Measurements from ENCODE around the gene CNFN.

CNFN gene, protein sequence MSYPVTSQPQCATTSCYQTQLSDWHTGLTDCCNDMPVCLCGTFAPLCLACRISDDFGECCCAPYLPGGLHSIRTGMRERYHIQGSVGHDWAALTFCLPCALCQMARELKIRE

DNA sequence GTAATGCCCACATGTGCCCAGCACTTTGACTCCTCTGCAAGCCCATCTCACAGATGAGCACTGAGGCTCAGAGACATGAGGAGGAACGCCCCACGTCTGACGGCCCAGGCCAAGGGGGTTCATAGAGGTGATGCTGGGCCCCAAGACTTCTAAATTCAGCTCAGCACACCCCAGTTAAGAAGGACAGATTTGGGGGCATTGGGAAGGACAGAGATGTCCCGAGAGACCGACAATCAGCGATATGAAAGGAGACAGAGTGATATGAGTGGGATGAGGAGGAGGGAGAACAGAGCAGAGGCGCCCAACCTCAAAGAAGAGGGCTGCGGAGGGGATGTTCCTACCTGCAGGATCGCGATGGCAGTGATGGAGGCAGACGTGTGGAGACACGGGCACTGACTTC lies at the start of gene CNFN:
Gene CNFN (minus strand): TSS at position 399 of the 400 bp plus-strand sequence. CDS start 1,260 bp downstream, outside the sequence.
- no peak for DNase-seq

DNA sequence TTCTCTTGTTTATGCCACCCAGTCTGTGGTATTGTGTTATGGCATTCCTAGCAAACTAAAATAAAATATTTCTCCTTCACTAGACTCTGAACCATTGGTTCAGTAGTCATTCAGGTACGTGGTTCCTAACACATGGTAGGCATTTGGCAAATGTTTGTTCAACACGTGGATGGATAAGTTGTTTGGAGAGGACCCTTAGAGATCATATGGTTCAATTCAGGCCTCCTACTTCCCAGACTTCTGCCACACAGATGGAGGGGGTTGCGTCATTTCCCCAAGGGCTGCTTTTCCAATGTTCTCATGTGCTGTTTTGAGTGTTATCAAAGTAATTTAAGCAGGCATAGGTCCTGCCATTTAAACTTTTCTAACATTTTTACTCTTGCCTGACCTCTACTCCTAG lies 45.9 kb upstream of the CNFN start:
- DNase-seq, result no peak

DNA sequence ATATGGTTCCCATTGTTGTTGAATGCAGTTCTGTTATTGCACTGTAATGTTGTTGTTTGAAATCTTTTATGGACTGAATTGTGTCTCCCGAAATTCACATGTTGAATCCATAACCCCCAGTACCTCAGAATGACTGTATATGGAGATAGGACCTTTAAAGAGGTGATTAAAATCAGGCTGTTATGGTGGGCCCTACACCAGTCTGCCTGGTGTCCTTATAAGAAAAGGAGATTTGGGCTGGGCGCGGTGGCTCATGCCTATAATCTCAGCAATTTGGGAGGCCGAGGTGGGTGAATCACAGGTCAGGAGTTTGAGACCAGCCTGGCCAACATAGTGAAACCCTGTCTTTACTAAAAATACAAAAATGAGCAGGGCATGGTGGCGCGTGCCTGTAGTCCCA lies 45.2 kb upstream of the CNFN start:
- DNase-seq, result no peak

DNA sequence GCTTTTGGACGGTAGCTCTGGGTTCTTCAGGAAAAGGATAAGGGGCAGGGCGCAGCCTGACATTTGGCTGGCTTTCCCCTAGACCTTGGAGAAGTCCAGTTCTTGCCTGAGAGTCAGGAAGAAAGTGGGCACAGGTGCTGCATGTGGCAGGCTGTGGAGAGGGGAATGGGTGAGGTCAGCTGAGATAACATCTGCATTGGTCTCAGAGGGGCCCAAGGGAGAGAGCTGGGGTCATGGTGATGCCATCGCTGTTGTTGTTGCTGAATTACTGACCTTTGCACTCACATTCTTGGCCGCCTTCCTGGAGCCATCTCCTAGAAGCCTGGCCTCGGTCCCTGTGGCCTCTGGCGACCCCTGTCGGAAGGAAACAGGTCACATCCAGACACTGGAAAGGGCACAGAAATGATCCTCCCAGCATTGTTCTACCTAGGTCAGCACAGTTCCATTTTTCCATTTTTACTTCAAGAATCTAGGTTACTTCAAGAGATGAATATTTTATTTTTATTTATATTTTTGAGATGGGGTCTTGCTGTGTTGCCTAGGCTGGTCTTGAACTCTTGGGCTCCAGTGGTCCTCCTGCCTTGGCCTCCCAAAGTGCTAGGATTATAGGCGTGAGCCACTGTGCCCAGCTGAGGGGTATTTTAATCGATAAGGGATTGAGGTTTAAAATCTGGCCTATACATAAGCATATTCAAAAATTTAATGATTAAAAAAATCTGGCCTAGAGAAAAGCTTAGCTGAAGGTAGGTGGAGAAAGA lies 43.6 kb upstream of the CNFN start:
- DNase-seq, result peak; percentile 73

DNA sequence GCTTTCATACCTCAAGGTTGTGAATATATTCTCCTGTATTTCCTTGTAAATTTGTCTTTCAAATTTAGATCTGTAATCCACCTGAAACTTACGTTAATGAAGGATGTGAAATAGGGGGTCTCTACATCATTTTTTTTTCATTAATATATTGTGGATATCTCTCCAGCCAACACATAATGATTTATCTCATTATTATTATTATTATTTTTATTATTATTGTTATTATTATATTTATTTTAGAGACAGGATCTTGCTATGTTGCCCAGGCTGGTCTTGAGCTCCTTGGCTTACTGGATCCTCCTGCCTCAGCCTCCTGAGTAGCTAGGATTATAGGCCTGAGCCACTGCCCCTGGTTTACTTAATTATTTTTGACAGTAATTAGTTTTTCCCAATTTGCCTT lies 41.4 kb upstream of the CNFN start:
- no peak for DNase-seq

DNA sequence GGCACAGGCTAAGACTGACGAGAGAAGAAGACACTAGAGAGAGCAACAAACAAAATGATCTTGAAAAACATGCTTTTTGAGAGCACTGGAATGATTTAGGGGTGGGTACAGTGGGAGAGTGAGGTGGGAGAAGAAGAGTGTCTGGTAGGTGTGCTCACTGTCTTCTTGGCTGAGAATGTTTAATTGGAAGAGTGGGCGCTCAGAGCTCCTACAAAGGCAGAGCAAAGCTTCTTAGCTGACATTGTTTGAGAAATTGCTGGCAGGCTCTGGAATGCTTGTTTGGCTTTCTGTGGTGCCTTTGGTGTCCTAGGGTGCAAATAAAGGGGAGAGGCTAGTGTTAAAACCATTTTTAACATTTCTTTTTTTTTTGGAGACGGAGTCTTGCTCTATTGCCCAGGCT lies 38.6 kb upstream of the CNFN start:
- DNase-seq, result no peak

DNA sequence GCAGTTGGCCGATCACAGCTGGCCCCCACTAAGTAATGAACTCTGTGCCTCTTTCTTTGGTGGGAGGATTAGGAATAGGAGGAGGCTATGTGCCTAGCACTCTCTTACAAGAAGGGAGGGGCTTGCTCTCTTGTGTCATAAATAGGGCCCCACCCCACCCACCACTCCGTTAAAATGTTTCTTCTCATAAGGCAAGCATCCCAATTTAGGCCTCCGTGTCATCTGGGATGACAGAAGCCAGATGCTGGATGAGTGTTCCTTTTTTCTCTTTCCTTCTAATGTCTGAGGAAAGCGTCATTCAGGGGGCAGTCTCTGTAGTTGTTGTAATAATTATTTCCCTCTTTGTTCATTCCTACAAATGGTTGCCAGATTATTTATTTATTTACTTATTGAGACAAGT lies 37.2 kb upstream of the CNFN start, which contains the start of gene LIPE:
Gene LIPE (minus strand): TSS at position 76 of the 400 bp plus-strand sequence. CDS start 239 bp downstream, outside the sequence.
- DNase-seq, result no peak

DNA sequence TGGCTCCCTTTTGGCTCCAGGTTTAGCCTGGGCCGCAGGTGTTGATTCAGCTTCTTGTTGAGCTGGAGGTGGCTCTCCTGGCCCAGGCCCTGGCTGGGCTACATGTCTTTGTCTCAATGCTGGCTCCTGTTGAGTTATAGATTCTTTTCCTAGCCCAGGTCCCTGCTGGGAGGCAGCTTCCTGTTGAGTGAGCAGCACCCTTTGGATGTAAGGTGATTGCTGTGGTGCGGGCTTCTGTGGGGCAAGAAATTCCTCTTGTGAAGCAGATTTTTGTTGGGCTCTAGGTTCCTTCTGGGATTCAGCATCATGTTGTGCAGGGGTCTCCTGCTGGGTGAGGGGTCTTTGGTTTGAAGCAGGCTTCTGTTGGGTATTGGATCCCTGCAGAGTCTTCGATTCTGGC lies 36.5 kb upstream of the CNFN start:
- DNase-seq, result no peak

DNA sequence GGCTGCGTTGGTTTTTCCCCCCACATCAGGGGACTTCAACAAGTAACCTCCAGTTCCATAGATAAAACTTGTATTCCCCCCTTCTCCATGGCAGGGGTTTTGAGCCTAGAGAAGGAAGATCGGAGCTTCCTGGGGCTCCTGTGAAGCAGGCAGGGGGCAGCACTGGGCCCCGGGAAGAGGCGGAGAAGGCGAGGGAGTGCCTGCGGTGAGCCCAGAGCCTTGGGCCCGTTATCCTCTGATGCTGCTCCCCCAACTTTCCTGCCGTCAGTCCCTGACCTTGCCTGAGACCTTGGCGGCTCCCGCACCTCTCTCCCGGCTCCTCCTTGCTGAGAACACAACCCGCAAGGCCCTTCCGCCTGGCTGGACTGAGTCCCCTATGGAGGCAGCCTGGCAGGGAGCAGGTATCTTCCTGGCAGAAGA lies 34.6 kb upstream of the CNFN start:
- no peak for DNase-seq

DNA sequence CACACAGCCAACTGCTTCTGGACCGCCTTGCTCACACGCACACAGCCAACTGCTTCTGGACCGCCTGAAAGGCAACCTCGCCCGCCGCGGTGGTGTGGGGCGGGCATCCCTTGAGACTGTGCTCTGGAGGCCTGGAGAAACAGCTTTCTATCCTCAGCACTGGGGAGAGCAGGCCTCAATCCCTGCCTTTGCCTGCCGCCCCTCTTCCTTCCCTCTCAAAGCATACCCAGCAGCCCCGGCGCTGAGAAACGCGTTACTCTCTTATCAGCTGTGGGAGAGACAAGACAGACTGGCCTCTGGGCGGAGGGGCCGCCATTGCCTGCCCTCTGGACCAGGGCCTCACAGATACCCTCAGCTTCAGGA lies 34.2 kb upstream of the CNFN start:
- no peak for DNase-seq

DNA sequence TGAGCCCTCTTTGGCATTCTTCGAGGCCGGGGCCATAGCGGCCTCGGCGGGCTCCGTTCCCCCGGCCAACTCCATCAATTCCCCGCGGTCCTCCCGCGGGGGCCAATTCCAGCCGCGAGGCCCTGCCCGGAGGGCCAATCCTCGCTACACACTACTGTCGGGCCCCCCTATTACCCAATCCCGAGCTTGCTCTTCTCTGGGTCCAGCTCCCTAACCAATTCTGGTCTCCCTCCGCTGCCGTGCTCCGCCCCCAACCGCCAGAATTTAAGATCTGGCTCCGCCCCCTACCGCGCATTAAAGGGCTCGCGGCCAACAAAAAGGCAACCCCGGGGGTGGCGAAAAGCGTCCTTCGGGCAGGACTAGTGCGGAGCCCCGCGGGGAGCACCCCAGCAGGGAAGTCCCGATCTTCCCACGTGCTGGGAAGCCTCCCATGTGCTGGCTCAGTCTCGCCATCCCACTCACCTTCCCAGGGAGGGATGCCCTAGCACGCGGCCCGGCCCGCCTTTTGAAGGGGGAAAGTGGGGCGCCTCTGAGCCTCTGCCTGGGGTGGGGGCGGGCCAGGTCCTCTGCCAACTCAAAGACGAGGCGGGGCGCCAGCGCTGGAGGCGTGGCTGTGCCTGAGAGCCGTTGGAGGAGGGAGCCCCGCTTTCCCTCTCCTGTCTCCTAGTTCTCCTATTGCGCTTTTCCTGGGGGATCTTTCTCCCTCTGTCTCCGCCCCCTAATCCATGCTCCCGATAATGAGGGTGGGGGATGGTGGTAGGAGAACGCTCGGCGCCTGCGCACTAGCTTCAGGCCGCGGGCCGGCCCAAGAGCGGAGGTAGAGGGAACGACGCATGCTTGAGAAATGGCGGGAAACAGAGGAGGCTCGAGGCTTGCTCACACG lies 33.6 kb upstream of the CNFN start:
- DNase-seq, result peak; percentile 96

DNA sequence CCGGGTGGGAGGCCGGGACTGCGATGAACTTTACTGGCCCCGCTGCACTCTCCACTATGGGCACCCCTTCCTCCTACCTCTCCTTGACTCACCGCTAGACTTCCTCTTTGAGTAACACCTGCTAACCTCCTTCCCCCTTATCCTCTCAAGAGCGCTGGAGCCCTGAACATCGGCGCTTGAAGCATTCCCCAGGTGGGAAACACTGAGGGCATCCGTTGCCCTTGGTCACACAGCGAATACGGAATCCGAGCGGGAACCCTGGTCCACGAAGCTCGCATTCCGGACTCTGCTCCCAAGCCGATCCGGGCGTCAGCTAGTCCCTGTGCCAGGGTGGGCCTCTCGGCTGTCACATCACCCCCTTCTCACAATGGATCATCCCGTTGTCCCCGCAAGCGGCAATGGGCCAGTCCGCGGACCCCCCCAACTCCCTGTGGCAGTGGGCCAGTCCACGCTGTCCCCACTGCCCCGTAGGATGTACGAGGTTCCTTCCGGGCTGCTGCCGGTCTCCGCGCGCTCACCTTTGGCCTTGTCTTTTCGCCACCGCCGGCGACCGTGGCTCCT lies 32.9 kb upstream of the CNFN start:
- DNase-seq, result no peak

DNA sequence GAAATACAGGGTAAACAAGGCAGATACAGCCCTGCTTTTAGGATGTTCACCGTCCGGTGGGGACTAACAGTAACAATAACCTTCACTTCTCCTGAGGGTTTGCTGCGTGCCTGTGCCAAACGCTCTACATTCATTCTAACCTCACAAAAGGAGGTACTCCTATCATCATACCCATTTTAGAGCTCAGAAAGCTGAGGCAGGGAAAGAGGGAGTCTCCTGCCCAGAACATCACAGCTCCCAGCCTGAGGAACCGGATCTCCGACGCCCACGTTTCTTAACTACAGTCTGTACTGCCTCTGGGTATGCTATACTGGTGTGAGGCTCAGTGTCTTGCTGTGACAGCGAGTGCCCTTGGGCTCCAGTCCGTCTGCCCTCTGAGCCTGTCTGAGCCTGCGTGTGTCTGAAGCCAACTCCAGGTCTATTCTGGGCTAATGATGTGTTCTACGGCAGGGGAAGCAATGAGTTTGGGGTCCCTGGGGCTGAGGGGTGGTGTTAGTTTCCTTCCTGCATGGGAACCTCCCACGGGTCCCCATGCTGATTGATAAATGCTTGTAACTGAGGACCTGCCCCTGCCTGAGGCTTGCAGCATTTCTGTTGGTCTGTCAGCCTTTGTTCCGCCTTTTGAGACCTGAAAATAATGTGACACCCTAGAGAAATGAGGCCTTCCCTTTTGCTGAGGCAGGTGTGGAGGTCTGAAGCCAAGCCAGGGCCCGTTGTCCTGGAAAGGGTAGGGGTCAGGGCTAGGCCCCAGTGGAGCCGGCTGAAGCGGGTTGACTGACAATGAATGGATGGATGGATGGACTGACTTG lies 32.2 kb upstream of the CNFN start:
- DNase-seq, result no peak

DNA sequence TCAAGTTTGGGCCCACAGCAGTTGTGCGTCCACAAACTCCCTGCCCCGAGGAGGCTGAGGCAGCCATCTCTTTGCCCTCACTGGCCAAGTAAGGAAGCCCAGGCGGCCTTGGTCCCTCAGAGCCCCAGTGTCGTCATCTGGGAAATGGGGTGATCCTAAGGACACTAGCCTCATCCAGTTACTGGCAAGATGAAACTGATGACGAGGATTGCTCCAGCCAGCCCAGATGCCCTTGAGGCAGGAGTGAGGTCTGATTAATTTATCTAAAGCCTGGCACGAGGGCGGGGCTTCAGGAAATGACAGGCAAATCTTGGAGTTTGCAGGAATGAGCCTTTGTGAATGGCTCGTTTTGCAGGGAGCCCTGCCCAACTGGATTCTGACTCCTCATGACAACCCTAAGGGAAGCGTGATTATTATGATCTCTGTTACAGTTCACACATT lies 31.5 kb upstream of the CNFN start:
- no peak for DNase-seq

DNA sequence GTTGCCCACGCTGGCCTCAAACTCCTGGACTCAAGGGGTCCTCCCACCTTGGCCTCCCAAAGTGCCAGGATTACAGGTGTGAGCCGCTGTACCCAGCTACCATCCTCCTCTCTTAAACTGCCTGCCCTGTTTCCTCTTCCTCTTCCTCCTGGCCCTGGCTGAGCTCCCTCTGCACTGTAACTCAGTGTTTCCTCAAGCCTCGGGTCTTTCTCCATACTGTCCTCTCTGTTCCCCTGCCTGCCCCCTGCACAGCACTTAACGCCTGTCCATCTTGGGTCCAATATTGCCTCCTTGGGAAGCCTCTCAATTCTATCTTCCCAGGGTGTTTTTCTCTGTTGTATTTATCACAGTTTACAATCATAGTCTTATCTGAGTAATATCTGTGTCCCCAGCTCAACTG lies 31.0 kb upstream of the CNFN start:
- no peak for DNase-seq

DNA sequence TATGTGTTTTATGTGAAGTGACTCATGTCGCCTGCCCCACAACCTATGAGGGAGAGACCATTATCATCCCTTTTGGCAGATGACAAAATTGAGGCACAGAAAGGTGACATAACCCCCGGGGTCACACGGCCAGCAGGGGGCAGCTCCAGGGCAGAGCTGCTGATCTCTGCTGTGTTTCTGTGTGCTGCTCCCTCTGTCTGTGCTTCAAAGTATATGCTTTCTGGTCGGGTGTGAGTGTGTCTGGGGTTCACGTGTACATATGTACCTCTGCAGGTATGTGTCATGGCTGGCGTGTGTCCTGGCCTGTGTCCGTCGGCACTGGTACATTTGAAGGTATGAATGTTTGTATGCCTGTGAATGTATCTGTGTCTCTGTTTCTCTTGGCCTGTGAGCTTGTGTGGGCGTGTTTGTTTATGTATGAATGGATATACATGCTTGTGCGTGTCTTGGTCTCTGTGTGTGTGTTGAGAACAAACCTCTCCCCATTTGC lies 30.0 kb upstream of the CNFN start:
- DNase-seq, result peak; percentile 70

DNA sequence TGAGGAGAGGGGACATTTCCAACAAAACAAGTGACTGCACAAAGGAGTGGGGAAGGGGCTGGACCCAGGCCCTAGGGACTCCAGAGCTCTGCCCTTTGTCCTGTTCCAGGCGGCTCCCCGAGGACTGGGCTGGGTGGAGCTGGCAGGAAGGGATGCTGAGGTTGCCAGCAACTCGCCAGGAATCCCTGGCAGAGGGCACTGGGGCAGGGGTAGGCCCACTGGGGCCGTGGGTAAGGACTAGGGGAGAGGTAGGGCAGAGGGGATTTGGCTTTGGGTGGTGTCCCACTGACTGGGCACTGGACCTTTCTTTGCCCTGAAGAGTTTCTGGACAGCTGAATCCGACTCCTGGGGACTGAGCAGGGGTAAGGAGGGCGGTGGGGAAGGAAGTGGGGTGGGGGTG lies 29.2 kb upstream of the CNFN start:
- DNase-seq, result no peak

DNA sequence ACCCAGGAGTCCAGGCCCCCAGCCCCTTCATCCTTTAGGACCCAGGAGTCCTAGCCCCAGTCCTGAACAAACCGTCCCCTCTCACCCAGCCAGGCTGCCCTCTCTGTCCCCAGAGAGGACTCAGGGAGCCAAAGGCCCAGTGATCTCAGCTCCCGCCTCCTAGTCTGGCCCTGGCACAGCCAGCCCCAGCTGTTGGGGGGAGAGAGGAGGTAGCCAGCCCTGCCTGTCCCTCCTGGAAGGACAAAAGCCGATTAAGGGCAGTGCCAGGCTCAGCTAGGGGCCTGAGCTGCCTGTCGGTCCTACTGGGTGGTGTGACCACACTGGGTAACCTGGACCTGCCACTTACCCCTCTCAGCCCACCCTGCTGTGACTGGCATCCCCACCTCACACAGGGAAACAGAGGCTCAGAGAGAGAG lies 22.6 kb upstream of the CNFN start:
- no peak for DNase-seq

DNA sequence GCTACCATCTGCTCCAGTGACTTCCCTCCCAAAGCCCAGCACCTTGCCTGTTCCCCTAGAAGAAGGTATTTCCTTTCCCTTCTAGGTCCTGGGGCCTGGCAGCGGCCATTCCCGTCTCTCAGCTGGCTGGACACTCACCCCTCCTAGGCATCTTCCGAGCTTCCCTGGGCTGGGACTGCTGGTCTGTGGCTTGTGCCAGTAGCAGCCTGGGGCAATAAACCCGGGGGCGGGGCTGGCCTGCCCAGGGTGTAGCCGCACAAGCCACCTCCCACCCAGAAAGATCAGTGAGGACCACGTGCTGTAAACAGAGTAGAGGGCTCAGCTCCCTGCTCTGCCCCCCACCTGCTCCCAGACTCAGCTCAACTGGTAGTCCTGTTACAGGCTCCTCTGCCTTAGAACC lies 22.1 kb upstream of the CNFN start:
- no peak for DNase-seq

DNA sequence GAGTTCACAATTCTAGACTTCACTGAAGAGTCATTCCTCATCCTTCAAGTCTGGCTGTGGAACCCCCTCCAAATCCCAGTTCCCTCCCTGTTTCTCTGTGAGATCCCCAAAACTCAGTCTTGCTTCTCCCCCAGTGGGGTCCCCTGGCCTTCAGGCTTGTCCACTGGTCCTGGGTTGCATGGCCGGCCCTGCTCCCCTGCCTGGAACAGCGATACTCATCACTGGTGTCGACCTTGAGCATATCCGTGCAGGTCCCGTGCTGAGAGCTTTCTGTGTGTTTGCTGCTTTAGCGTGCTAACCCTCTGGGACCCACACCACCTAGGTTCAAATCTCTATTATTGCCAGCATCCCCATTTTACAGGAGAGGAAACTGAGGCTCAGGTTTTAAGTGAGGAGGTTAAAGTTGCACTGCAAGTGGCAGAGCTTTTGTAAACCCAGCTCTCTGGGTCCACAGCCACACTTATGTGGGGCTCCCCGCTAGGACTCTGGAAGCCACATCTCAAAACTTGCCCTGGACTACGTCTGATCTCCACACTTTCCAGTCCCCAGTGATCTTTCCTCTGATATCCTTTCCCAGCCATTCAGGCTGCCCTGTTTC lies 21.6 kb upstream of the CNFN start:
- no peak for DNase-seq

DNA sequence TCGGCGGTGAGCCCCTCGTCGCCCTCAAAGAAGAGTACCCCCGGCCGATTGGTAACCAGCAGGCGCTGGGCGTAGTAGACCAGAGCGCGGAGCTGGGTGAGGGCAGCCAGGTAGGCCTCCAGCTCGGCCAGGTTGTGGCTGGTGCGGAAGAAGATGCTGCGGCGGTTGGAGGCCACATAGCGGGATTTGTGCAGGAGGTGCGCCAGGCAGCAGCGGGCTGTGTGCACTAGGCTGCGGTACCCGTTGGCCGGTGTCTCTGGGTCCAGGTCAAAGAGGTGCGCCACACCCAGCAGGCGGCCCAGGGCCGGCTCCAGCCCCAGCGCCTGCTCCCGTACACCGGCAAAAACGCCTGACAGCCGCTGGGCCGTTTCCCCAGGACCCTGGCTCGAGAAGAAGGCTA lies 20.3 kb upstream of the CNFN start:
- no peak for DNase-seq

DNA sequence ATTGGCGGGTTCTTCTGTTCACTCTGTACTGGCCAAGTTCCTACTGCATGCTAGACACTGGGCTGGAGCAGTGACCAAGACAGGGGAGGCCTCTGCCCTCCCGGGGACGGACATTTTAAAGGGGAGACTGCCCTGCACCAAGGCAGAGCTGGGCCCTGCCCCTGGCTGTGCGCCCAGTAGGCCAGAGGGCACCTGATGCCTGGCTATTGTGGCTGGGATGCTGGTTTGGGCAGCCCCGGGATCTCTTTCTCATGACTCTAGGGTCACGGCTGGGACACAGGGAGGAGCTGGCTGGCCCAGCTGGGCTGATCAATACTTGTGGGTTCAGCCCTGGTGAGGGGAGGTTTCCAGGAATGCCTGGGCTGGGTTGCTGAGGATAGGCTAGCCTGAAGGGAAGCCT lies 19.4 kb upstream of the CNFN start:
- no peak for DNase-seq
